WTC11 (cell line): ENCODE results near the gene ECI1. TPM values are rescaled to one million over a fixed set of nuclear protein-coding genes. Genes with fewer than 3 reads are reported as not detected.

ENCODE experiments used
- ATAC-seq: fragments of 200-7000 bp; cut with Tn5 transposase; 2 replicates; pipeline ENCODE4 v1.10.0; 2021; ENCODE audit warnings: mild to moderate bottlenecking, moderate library complexity
- CTCF ChIA-PET: fragments of 300-600 bp; sonication (Branson Sonifier 250); formaldehyde crosslinking; loops from one replicate; lab custom pipeline; 2021; ENCODE audit warnings: antibody characterized with exemption; lab: Charles Lee
- POLR2A ChIA-PET: fragments of 350-600 bp; sonication (Branson Sonifier 250); formaldehyde crosslinking; loops from one replicate; lab custom pipeline; 2021; ENCODE audit warnings: antibody characterized with exemption; lab: Charles Lee
- DNase-seq: peaks from one replicate; pipeline ENCODE4 v3.0.0; 2021; ENCODE audit warnings: low spot score
- H3K27ac Mint-ChIP-seq: 2 replicates; pipeline ENCODE4 v1.8.0; 2021; ENCODE audit warnings: mixed read lengths
- H3K27me3 Mint-ChIP-seq: 2 replicates; pipeline ENCODE4 v1.8.0; 2021; ENCODE audit warnings: low read depth, mild to moderate bottlenecking, moderate library complexity, mixed read lengths
- H3K36me3 Mint-ChIP-seq: 2 replicates; pipeline ENCODE4 v1.8.0; 2021; ENCODE audit warnings: mixed read lengths
- H3K4me1 Mint-ChIP-seq: 2 replicates; pipeline ENCODE4 v1.8.0; 2022; ENCODE audit warnings: mixed read lengths
- H3K4me3 Mint-ChIP-seq: 2 replicates; pipeline ENCODE4 v1.8.0; 2021; ENCODE audit warnings: mild to moderate bottlenecking, moderate library complexity, mixed read lengths
- H3K9me3 Mint-ChIP-seq: 2 replicates; pipeline ENCODE4 v1.8.0; 2021; ENCODE audit warnings: mixed read lengths
- ATF6 ChIP-seq: sonication (generic); formaldehyde crosslinking; IDR thresholded peaks from 2 replicates; pipeline ENCODE4 v1.8.1; 2023; ENCODE audit warnings: mild to moderate bottlenecking, missing genetic modification reagents
- ESRRA ChIP-seq: sonication (generic); formaldehyde crosslinking; IDR thresholded peaks from 2 replicates; pipeline ENCODE4 v1.8.1; 2022; ENCODE audit warnings: mild to moderate bottlenecking, missing genetic modification reagents, borderline replicate concordance
- FOXJ3 ChIP-seq: sonication (generic); formaldehyde crosslinking; IDR thresholded peaks from 2 replicates; pipeline ENCODE4 v1.9.0; 2021; ENCODE audit warnings: missing genetic modification reagents, mild to moderate bottlenecking, borderline replicate concordance
- FOXP1 ChIP-seq: sonication (generic); formaldehyde crosslinking; IDR thresholded peaks from 2 replicates; pipeline ENCODE4 v1.8.0; 2022; ENCODE audit warnings: missing genetic modification reagents, mild to moderate bottlenecking, moderate library complexity, borderline replicate concordance
- NFATC4 ChIP-seq: fragments of 250-450 bp; sonication (Bioruptor Pico); IDR thresholded peaks from 2 replicates; pipeline ENCODE4 v1.9.0; 2021; ENCODE audit warnings: mild to moderate bottlenecking
- NFYB ChIP-seq: sonication (generic); formaldehyde crosslinking; conservative IDR thresholded peaks from 2 replicates; pipeline ENCODE4 v1.8.0; 2022; ENCODE audit warnings: low read depth, missing genetic modification reagents
- NR3C1 ChIP-seq: sonication (generic); formaldehyde crosslinking; conservative IDR thresholded peaks from 2 replicates; pipeline ENCODE4 v1.8.1; 2023; ENCODE audit warnings: low read depth, mild to moderate bottlenecking, missing genetic modification reagents
- PRRX2 ChIP-seq: fragments of 250-450 bp; sonication (Bioruptor Pico); IDR thresholded peaks from 2 replicates; pipeline ENCODE4 v1.8.0; 2021; ENCODE audit warnings: mild to moderate bottlenecking
- SOX15 ChIP-seq: fragments of 250-450 bp; sonication (Bioruptor Pico); IDR thresholded peaks from 2 replicates; pipeline ENCODE4 v1.9.0; 2021; ENCODE audit warnings: mild to moderate bottlenecking
- TEAD4 ChIP-seq: sonication (generic); formaldehyde crosslinking; IDR thresholded peaks from 2 replicates; pipeline ENCODE4 v1.8.0; 2022; ENCODE audit warnings: mild to moderate bottlenecking, missing genetic modification reagents
- ZNF121 ChIP-seq: sonication (generic); formaldehyde crosslinking; IDR thresholded peaks from 2 replicates; pipeline ENCODE4 v1.8.0; 2023; ENCODE audit warnings: missing genetic modification reagents
- ZNF219 ChIP-seq: sonication (generic); formaldehyde crosslinking; IDR thresholded peaks from 2 replicates; pipeline ENCODE4 v1.8.0; 2023; ENCODE audit warnings: missing genetic modification reagents, mild to moderate bottlenecking, borderline replicate concordance
- ZNF263 ChIP-seq: sonication (generic); formaldehyde crosslinking; IDR thresholded peaks from 2 replicates; pipeline ENCODE4 v1.8.1; 2022; ENCODE audit warnings: low read depth, mild to moderate bottlenecking, moderate library complexity, missing genetic modification reagents
- ZNF317 ChIP-seq: sonication (generic); formaldehyde crosslinking; IDR thresholded peaks from 2 replicates; pipeline ENCODE4 v1.8.1; 2023; ENCODE audit warnings: low read depth, mild to moderate bottlenecking, moderate library complexity, missing genetic modification reagents, borderline replicate concordance
- ZNF416 ChIP-seq: fragments of 250-450 bp; sonication (Bioruptor Pico); IDR thresholded peaks from 2 replicates; pipeline ENCODE4 v1.9.0; 2021; ENCODE audit warnings: mild to moderate bottlenecking, inconsistent platforms
- ZNF423 ChIP-seq: fragments of 250-450 bp; sonication (Bioruptor Pico); IDR thresholded peaks from 2 replicates; pipeline ENCODE4 v2.1.2; 2022; ENCODE audit warnings: mild to moderate bottlenecking, moderate library complexity
- total RNA-seq: library from RNA; stranded (reverse); gene quantifications from 3 replicates; pipeline ENCODE4 v1.2.3, GENCODE V29; 2021
- TF ChIP-seq, protein P1 (sequence below): sonication (generic); formaldehyde crosslinking; IDR thresholded peaks from 2 replicates; pipeline ENCODE4 v1.8.1; 2022; ENCODE audit warnings: low read depth, missing genetic modification reagents, borderline replicate concordance
- TF ChIP-seq, protein P2 (sequence below): sonication (generic); formaldehyde crosslinking; IDR thresholded peaks from 2 replicates; pipeline ENCODE4 v1.8.0; 2023; ENCODE audit warnings: missing genetic modification reagents
- TF ChIP-seq, protein P3 (sequence below): fragments of 250-450 bp; sonication (Bioruptor Pico); IDR thresholded peaks from 2 replicates; pipeline ENCODE4 v1.9.0; 2021; ENCODE audit warnings: mild to moderate bottlenecking, borderline replicate concordance
- TF ChIP-seq, protein P4 (sequence below): sonication (generic); formaldehyde crosslinking; IDR thresholded peaks from 2 replicates; pipeline ENCODE4 v1.8.0; 2022; ENCODE audit warnings: missing genetic modification reagents

ECI1 gene
- total RNA-seq, 1 experiment from 2014 or later, result 100 TPM

GRCh38 chr16:2235234-2235651 lies 16.1 kb downstream of the ECI1 start (continued):
- TF ChIP-seq, protein P1, sequence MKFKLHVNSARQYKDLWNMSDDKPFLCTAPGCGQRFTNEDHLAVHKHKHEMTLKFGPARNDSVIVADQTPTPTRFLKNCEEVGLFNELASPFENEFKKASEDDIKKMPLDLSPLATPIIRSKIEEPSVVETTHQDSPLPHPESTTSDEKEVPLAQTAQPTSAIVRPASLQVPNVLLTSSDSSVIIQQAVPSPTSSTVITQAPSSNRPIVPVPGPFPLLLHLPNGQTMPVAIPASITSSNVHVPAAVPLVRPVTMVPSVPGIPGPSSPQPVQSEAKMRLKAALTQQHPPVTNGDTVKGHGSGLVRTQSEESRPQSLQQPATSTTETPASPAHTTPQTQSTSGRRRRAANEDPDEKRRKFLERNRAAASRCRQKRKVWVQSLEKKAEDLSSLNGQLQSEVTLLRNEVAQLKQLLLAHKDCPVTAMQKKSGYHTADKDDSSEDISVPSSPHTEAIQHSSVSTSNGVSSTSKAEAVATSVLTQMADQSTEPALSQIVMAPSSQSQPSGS (CRISPR knock-in tag), result no peak
- TF ChIP-seq NFATC4 (CRISPR knock-in tag) (no peak), ESRRA (CRISPR knock-in tag) (no peak), FOXJ3 (CRISPR knock-in tag) (no peak)
- TF ChIP-seq, all 79 proteins: peak for 1

DNA sequence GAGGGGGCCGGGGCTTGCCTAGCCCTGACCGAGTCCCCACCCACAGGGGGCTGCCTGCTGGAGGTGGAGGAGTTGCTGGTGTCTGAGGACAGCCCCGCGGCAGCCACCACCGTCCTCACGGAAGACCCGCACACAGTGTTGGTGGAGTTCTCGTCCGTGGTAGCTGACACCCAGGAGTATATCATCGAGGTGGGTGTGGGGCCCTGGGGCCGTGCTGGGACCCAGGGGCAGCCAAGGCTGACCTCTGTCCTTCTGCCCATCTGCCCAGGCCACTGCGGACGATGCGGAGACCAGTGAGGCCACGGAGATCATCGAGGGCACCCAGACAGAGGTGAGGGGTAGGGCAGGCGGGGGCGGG lies 16.6 kb downstream of the ECI1 start:
- Mint-ChIP-seq H3K4me1 (no peaks in the 10 kb centered on the region), H3K9me3 (no peaks in the 10 kb centered on the region), H3K27me3 (peaks cover 16% of the 10 kb centered on the region), H3K27ac (no peak overlapping the region), H3K4me3 (no peak overlapping the region), H3K36me3 (peaks cover 3% of the 10 kb centered on the region; the same call in 1 of the 2 replicates)
- no peak for ATAC-seq
- no peak for TF ChIP-seq ZNF317 (CRISPR knock-in tag)
- TF ChIP-seq ZNF423 (CRISPR knock-in tag), result no peak
- TF ChIP-seq, protein P2, sequence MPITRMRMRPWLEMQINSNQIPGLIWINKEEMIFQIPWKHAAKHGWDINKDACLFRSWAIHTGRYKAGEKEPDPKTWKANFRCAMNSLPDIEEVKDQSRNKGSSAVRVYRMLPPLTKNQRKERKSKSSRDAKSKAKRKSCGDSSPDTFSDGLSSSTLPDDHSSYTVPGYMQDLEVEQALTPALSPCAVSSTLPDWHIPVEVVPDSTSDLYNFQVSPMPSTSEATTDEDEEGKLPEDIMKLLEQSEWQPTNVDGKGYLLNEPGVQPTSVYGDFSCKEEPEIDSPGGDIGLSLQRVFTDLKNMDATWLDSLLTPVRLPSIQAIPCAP, result no peak
- TF ChIP-seq ZNF263 (CRISPR knock-in tag), result no peak
- no peak for TF ChIP-seq ZNF416 (CRISPR knock-in tag)
- no peak for TF ChIP-seq PRRX2 (CRISPR knock-in tag)
- no peak for TF ChIP-seq ZNF219 (CRISPR knock-in tag)
- TF ChIP-seq SOX15 (CRISPR knock-in tag), result no peak
- TF ChIP-seq, protein P3, sequence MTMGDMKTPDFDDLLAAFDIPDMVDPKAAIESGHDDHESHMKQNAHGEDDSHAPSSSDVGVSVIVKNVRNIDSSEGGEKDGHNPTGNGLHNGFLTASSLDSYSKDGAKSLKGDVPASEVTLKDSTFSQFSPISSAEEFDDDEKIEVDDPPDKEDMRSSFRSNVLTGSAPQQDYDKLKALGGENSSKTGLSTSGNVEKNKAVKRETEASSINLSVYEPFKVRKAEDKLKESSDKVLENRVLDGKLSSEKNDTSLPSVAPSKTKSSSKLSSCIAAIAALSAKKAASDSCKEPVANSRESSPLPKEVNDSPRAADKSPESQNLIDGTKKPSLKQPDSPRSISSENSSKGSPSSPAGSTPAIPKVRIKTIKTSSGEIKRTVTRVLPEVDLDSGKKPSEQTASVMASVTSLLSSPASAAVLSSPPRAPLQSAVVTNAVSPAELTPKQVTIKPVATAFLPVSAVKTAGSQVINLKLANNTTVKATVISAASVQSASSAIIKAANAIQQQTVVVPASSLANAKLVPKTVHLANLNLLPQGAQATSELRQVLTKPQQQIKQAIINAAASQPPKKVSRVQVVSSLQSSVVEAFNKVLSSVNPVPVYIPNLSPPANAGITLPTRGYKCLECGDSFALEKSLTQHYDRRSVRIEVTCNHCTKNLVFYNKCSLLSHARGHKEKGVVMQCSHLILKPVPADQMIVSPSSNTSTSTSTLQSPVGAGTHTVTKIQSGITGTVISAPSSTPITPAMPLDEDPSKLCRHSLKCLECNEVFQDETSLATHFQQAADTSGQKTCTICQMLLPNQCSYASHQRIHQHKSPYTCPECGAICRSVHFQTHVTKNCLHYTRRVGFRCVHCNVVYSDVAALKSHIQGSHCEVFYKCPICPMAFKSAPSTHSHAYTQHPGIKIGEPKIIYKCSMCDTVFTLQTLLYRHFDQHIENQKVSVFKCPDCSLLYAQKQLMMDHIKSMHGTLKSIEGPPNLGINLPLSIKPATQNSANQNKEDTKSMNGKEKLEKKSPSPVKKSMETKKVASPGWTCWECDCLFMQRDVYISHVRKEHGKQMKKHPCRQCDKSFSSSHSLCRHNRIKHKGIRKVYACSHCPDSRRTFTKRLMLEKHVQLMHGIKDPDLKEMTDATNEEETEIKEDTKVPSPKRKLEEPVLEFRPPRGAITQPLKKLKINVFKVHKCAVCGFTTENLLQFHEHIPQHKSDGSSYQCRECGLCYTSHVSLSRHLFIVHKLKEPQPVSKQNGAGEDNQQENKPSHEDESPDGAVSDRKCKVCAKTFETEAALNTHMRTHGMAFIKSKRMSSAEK, result no peak
- TF ChIP-seq ZNF121 (CRISPR knock-in tag), result no peak
- TF ChIP-seq, protein P4, sequence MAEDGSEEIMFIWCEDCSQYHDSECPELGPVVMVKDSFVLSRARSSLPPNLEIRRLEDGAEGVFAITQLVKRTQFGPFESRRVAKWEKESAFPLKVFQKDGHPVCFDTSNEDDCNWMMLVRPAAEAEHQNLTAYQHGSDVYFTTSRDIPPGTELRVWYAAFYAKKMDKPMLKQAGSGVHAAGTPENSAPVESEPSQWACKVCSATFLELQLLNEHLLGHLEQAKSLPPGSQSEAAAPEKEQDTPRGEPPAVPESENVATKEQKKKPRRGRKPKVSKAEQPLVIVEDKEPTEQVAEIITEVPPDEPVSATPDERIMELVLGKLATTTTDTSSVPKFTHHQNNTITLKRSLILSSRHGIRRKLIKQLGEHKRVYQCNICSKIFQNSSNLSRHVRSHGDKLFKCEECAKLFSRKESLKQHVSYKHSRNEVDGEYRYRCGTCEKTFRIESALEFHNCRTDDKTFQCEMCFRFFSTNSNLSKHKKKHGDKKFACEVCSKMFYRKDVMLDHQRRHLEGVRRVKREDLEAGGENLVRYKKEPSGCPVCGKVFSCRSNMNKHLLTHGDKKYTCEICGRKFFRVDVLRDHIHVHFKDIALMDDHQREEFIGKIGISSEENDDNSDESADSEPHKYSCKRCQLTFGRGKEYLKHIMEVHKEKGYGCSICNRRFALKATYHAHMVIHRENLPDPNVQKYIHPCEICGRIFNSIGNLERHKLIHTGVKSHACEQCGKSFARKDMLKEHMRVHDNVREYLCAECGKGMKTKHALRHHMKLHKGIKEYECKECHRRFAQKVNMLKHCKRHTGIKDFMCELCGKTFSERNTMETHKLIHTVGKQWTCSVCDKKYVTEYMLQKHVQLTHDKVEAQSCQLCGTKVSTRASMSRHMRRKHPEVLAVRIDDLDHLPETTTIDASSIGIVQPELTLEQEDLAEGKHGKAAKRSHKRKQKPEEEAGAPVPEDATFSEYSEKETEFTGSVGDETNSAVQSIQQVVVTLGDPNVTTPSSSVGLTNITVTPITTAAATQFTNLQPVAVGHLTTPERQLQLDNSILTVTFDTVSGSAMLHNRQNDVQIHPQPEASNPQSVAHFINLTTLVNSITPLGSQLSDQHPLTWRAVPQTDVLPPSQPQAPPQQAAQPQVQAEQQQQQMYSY (CRISPR knock-in tag), result no peak
- no peak for TF ChIP-seq FOXP1 (CRISPR knock-in tag)
- no peak for TF ChIP-seq ATF6 (CRISPR knock-in tag)
- TF ChIP-seq NFYB, result no peak
- TF ChIP-seq NR3C1 (CRISPR knock-in tag), result no peak
- TF ChIP-seq TEAD4 (CRISPR knock-in tag), result no peak
- ChIA-PET POLR2A (interaction anchor here (0.6 kb wide), 1 partner anchor 1560 kb away, joined by 3 read pairs; no protein-coding TSS in a partner anchor), CTCF (no interaction called here)
- no peak for DNase-seq
